GM12878 (cell line): ENCODE data around the gene CHCHD1. TPM values are rescaled to one million over a fixed set of nuclear protein-coding genes. Genes with fewer than 3 reads are reported as not detected.
A peak's percentile ranks its signal among the peaks of the same experiment; 100 is the strongest.

Experiments
- ATAC-seq: fragments of 200-7000 bp; cut with Tn5 transposase; 3 replicates; pipeline ENCODE4 v1.9.1; 2020; ENCODE audit warnings: mild to moderate bottlenecking, moderate library complexity
- BruUV-seq: library from RNA; stranded (reverse); fragments of 400-500 nt; replicated peaks from 2 replicates; lab custom pipeline; 2021; lab: Mats Ljungman, UMichigan
- CTCF ChIA-PET: fragments of 300-600 bp; sonication (Branson Sonifier 250); formaldehyde crosslinking; extraction: SDS; loops from one replicate; lab custom pipeline; 2021; ENCODE audit warnings: inconsistent platforms; lab: Yijun Ruan, JAX
- POLR2A ChIA-PET: fragments of 350-600 bp; formaldehyde crosslinking; extraction: SDS; loops from one replicate; lab custom pipeline; 2021; ENCODE audit warnings: inconsistent platforms; lab: Charles Lee
- RAD21 ChIA-PET: fragments of 300-600 bp; sonication (Branson Sonifier 250); formaldehyde crosslinking; loops from one replicate; lab custom pipeline; 2023; ENCODE audit warnings: antibody characterized with exemption; ENCODE audit not compliant: unreplicated experiment; lab: Charles Lee
- SMC1A ChIA-PET: fragments of 300-600 bp; sonication (Branson Sonifier 250); formaldehyde crosslinking; loops from one replicate; lab custom pipeline; 2023; ENCODE audit not compliant: unreplicated experiment, uncharacterized antibody; lab: Charles Lee
- DNase-seq: peaks from one replicate; pipeline ENCODE4 v3.0.0-alpha.2; 2011; ENCODE audit warnings: low read depth, low spot score
- FAIRE-seq: peaks from 3 replicates; lab custom pipeline; 2011; peaks lifted over from hg19 to GRCh38; lab: Jason Lieb, UNC
- H2AFZ ChIP-seq: 2 replicates; pipeline ENCODE4 v1.6.0; 2011; ENCODE audit warnings: low read depth, low read length, control low read depth; ENCODE audit not compliant: control insufficient read depth
- H3K27ac ChIP-seq: 2 replicates; pipeline ENCODE4 v1.5.1; 2011; ENCODE audit warnings: control low read depth; ENCODE audit not compliant: control insufficient read depth, insufficient read depth
- H3K27me3 ChIP-seq, 2 experiments: replicated peaks in 1 of 2; 2 replicates each; pipeline versions ENCODE4 v1.6.0 to v1.6.1; 2011; ENCODE audit warnings: low read length in 1 of 2; ENCODE audit not compliant: control insufficient read depth in 2 of 2, insufficient read depth in 2 of 2
- H3K36me3 ChIP-seq, 2 experiments: 2 replicates each; pipeline ENCODE4 v1.5.1; 2011; ENCODE audit warnings: low read length in 1 of 2; ENCODE audit not compliant: control insufficient read depth in 2 of 2, insufficient read depth in 2 of 2
- H3K4me1 ChIP-seq: 2 replicates; pipeline ENCODE4 v1.6.1; 2011; ENCODE audit warnings: mild to moderate bottlenecking, low read length, moderate library complexity, mixed read lengths; ENCODE audit not compliant: control insufficient read depth, insufficient read depth
- H3K4me2 ChIP-seq: 2 replicates; pipeline ENCODE4 v1.6.0; 2011; ENCODE audit warnings: control low read depth; ENCODE audit not compliant: control insufficient read depth, insufficient read depth
- H3K4me3 ChIP-seq: fragments of 200-600 bp; sonication (generic); 2 replicates; pipeline ENCODE4 v1.5.1; 2016
- H3K79me2 ChIP-seq: 2 replicates; pipeline ENCODE4 v1.6.0; 2011; ENCODE audit warnings: low read length; ENCODE audit not compliant: control insufficient read depth, insufficient read depth
- H3K9ac ChIP-seq: 2 replicates; pipeline ENCODE4 v1.8.0; 2011; ENCODE audit warnings: low read length, control low read depth, mixed read lengths; ENCODE audit not compliant: control insufficient read depth, insufficient read depth
- H3K9me3 ChIP-seq: replicated peaks from 3 replicates; pipeline ENCODE4 v1.5.1; 2011; ENCODE audit warnings: mild to moderate bottlenecking, low read length; ENCODE audit not compliant: control insufficient read depth, insufficient read depth
- H4K20me1 ChIP-seq: 2 replicates; pipeline ENCODE4 v1.6.0; 2011; ENCODE audit not compliant: control insufficient read depth, insufficient read depth
- RB1 ChIP-seq: fragments of 450-650 bp; formaldehyde crosslinking; IDR thresholded peaks from 2 replicates; pipeline ENCODE4 v1.6.1; 2017; ENCODE audit warnings: mild to moderate bottlenecking, borderline replicate concordance
- STAT1 ChIP-seq: fragments of 450-650 bp; conservative IDR thresholded peaks from 2 replicates; pipeline ENCODE4 v1.6.1; 2014; ENCODE audit warnings: antibody characterized with exemption, mild to moderate bottlenecking
- STAT3 ChIP-seq: IDR thresholded peaks from 2 replicates; pipeline ENCODE4 v1.6.1; 2011; ENCODE audit warnings: low read depth, low read length, improper control_type of control experiment
- ZNF207 ChIP-seq: fragments of 450-650 bp; IDR thresholded peaks from 2 replicates; pipeline ENCODE4 v1.6.1; 2014; ENCODE audit warnings: antibody characterized with exemption, mild to moderate bottlenecking, borderline replicate concordance
- ZNF24 ChIP-seq: fragments of 450-650 bp; IDR thresholded peaks from 2 replicates; pipeline ENCODE4 v1.6.1; 2017; ENCODE audit warnings: antibody characterized with exemption, mild to moderate bottlenecking
- WGBS: methylation state at CpG from one replicate; pipeline ENCODE4 v1.1.6; 2016; ENCODE audit warnings: low lambda C conversion rate; ENCODE audit not compliant: insufficient replicate concordance, insufficient coverage; ENCODE audit errors: missing lambda C conversion rate; 5-methylcytosine and 5-hydroxymethylcytosine counted together
- in situ Hi-C: fragments of 300-500 bp; cut with MboI; formaldehyde crosslinking; loops from 9 replicates; pipeline ENCODE4 v1.14.3; 2018; ENCODE audit warnings: mixed read lengths
- intact Hi-C: fragments of 100-400 bp; cut with micrococcal nuclease; formaldehyde crosslinking; loops from one replicate; pipeline ENCODE4 v1.14.2; 2022; ENCODE audit not compliant: unreplicated experiment
- polyA plus RNA-seq, 11 experiments: library from polyadenylated mRNA; depleted of rRNA in 4 of 11; unstranded in 6 of 11; stranded (reverse) in 5 of 11; fragments of >200 nt; fragmentation: Nextera tagmentation in 4 of 11; fragmentation: Illumina TruSeq in 1 of 11; extraction: Ambion mirVana in 4 of 11; extraction: Trizol in 1 of 11; gene quantifications; 1 replicate in 1 of 11; 2 replicates in 10 of 11; pipeline versions ENCODE4 v1.2.1 to v1.2.3, GENCODE V29; 2011 to 2016; ENCODE audit warnings: inconsistent platforms in 2 of 11, missing spikeins in 2 of 11, low read depth in 1 of 11
- total RNA-seq, 4 experiments: library from RNA; depleted of rRNA in 3 of 4; stranded (reverse); fragments of >200 nt in 3 of 4; fragmentation: Illumina TruSeq in 1 of 4; extraction: Trizol in 1 of 4; gene quantifications; 2 replicates each; pipeline versions ENCODE4 v1.2.1 to v1.2.3, GENCODE V29; 2013 to 2021

CHCHD1 gene
- total and polyA plus RNA-seq, 10 of the 15 experiments (the other 5 are each of a cell fraction or from before 2014, with no cell fraction given): 35.0 to 132 (median 70.0) TPM

DNA sequence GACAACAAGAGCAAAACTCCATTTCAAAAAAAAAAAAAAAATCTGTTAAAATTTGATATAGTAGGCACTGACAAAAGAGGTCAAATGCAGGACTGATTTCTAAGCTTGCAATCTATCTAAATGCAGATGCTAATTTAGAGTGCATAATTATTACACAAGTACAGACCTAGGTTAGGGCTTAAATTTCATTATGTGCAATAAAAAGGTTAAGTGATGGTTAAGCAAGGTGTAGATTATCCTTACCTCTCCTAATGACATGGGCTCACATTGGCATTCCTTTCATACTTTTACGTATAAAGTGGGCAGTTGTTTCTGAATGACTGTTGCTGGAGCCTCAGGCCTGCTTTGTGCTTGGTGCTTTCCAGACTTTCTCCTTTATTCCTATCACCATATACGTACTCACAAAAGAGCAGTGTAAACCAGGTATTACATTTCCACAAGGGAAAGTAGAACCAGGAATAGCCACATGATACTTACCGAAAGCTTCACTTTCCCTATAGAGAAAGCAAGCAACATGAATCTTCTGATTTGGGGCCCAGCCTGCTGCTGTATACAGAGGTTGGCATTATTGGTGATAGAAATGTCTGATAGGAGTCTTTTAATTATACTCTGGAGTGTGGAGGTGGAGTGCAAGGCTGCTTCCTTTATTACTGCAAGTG lies 2.2 kb upstream of the CHCHD1 start:
- BruUV-seq: no TSS peak
- 34% methylated on average over 3 of the region's 3 CpGs for WGBS
- Histone ChIP-seq H3K79me2 (peaks cover 75% of the 10 kb centered on the region), H3K9me3 (no peaks in the 10 kb centered on the region), H3K4me1 (peaks cover 5% of the 10 kb centered on the region), H3K4me3 (peak overlapping the region; percentile 40; the same call in 1 of the 2 replicates), H4K20me1 (no peaks in the 10 kb centered on the region), H3K27ac (no peak overlapping the region), H3K36me3 (peaks cover 2 to 7% of the 10 kb centered on the region in 2 experiments; a peak in 3 of 4 replicates), H3K9ac (no peak overlapping the region), H2AFZ (no peak overlapping the region), H3K4me2 (peak overlapping the region; percentile 90), H3K27me3 (no peaks in the 10 kb centered on the region)
- CTCF ChIA-PET: interaction anchor here (0.5 kb wide), 1 partner anchor 27 kb away, joined by 3 read pairs; no protein-coding TSS in a partner anchor
- FAIRE-seq (no peak), DNase-seq (no peak), ATAC-seq (no peak)
- intact Hi-C loops: loop anchor here (2.0 to 10.0 kb wide), 2 partner anchors 35 to 125 kb away; partner anchors contain the start of genes SEC24C and SYNPO2L
- RAD21 ChIA-PET: interaction anchor here (1.3 to 3.0 kb wide), 4 partner anchors 8 to 24 kb away, joined by 3 to 21 read pairs (median 9); a partner anchor contains a TSS
- TF ChIP-seq ZNF24: no peak
- TF ChIP-seq ZNF207: no peak
- TF ChIP-seq STAT1: no peak
- no peak for TF ChIP-seq RB1
- TF ChIP-seq STAT3: no peak
- SMC1A ChIA-PET: interaction anchor here (0.6 to 4.9 kb wide), 8 partner anchors 10 to 129 kb away, joined by 3 to 31 read pairs (median 7); no protein-coding TSS in a partner anchor
- in situ Hi-C loops: no loop called here
- POLR2A ChIA-PET: interaction anchor here (0.6 to 1.3 kb wide), 4 partner anchors 8 to 913 kb away, joined by 4 to 6 read pairs (median 4); no protein-coding TSS in a partner anchor
